Spleen (tissue), 7 donors: ENCODE data around the gene CLEC16A.

Experiments used
- POLR2A ChIP-seq, 3 donors: fragments of 450-650 bp; IDR thresholded peaks; one replicate each; pipeline ENCODE4 v1.5.1; 2017; ENCODE audit warnings: antibody characterized with exemption in 3 of 3, mild to moderate bottlenecking in 1 of 3
- POLR2AphosphoS5 ChIP-seq, 3 donors: sonication (generic); formaldehyde crosslinking; IDR thresholded peaks; one replicate each; pipeline ENCODE4 v1.5.1; 2017; ENCODE audit warnings: antibody characterized with exemption in 3 of 3
- TF ChIP-seq, protein P1 (sequence below), 11 experiments: fragments of 200-600 bp in 7 of 11; fragments of 450-650 bp in 4 of 11; sonication (generic) in 4 of 11; IDR thresholded peaks in 8 of 11; conservative IDR thresholded peaks in 3 of 11; 1 replicate in 7 of 11; 2 replicates in 4 of 11; pipeline versions ENCODE4 v1.4.0 to v1.8.0; 2016 to 2021; ENCODE audit warnings: antibody characterized with exemption in 11 of 11, inconsistent platforms in 4 of 11, mild to moderate bottlenecking in 1 of 11
- donor health status: DM: no; HTN: no; CAD: no; lungs with moderate emphysema.
- donor health status: DM: no; HTN: no; CAD: no.
- donor health status: DM: no; HTN: no; CAD: no.

DNA sequence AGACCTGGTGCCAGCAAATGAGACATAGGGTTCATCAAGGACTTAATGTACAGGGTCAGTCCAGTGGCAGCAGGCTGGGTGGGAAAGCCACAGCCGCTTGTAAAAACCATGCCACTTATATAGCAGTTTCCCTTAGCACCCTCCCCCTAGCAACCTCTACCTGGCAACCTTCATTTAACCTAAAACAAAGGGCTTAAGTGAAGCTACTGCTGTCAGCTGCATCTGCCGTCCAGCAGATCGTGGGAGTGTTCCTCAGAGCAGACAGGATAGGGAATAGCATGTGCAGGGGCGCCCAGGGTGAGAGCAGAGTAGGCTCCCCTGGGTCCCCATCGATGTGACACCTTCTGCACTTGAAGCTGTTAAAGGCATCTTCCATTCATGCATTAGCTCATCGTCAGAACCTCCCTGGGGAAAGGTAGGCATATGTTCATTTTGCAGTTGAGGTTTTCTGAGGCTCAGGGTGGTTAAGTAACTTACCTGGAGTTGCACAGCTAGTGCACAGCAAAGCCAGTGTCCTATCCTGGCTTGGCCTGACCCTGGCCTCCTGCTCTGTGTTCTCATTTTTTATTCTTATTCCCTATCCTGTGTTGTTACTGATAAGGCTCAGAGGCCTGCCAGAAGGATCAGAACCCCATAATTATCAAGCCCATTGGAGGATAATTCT lies 199.1 kb downstream of the CLEC16A start:
- TF ChIP-seq, protein P1, sequence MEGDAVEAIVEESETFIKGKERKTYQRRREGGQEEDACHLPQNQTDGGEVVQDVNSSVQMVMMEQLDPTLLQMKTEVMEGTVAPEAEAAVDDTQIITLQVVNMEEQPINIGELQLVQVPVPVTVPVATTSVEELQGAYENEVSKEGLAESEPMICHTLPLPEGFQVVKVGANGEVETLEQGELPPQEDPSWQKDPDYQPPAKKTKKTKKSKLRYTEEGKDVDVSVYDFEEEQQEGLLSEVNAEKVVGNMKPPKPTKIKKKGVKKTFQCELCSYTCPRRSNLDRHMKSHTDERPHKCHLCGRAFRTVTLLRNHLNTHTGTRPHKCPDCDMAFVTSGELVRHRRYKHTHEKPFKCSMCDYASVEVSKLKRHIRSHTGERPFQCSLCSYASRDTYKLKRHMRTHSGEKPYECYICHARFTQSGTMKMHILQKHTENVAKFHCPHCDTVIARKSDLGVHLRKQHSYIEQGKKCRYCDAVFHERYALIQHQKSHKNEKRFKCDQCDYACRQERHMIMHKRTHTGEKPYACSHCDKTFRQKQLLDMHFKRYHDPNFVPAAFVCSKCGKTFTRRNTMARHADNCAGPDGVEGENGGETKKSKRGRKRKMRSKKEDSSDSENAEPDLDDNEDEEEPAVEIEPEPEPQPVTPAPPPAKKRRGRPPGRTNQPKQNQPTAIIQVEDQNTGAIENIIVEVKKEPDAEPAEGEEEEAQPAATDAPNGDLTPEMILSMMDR (IDR thresholded peaks at IDR 0.05 in 8 of 11, conservative IDR thresholded peaks at IDR 0.05 in 3 of 11) = no peak
- TF ChIP-seq POLR2A (IDR thresholded peaks at IDR 0.05) (no peak), POLR2AphosphoS5 (IDR thresholded peaks at IDR 0.05) (no peak)
